Vagina (tissue), 2 donors: ENCODE measurements around the gene SH3BP5. TPM values are rescaled to one million over a fixed set of nuclear protein-coding genes. Genes with fewer than 3 reads are reported as not detected.
A peak's percentile ranks its signal among the peaks of the same experiment; 100 is the strongest.

Experiments used
- DNase-seq, 2 donors: peaks; one replicate each; pipeline ENCODE4 v3.0.0-alpha.2; 2017; ENCODE audit errors: extremely low spot score in 2 of 2
- H3K27ac ChIP-seq: fragments of 200-600 bp; sonication (generic); one replicate; pipeline ENCODE4 v1.5.1; 2019
- H3K27me3 ChIP-seq: fragments of 200-600 bp; sonication (generic); one replicate; pipeline ENCODE4 v1.5.1; 2019
- H3K36me3 ChIP-seq, 2 donors: fragments of 200-600 bp; sonication (generic); one replicate each; pipeline ENCODE4 v1.5.1; 2017 to 2019
- H3K4me1 ChIP-seq: fragments of 200-600 bp; sonication (generic); one replicate; pipeline ENCODE4 v1.5.1; 2019
- H3K4me3 ChIP-seq, 2 donors: fragments of 200-600 bp; sonication (generic); 1 replicate in 1 of 2; 2 replicates in 1 of 2; pipeline ENCODE4 v1.5.1; 2016 to 2019
- H3K9me3 ChIP-seq: fragments of 200-600 bp; sonication (generic); one replicate; pipeline ENCODE4 v1.5.1; 2019
- POLR2A ChIP-seq, 2 donors: fragments of 450-650 bp; IDR thresholded peaks; one replicate each; pipeline ENCODE4 v1.6.1; 2017; ENCODE audit warnings: antibody characterized with exemption in 2 of 2, mild to moderate bottlenecking in 2 of 2, moderate library complexity in 2 of 2
- POLR2AphosphoS5 ChIP-seq, 2 donors: sonication (generic); formaldehyde crosslinking; IDR thresholded peaks; one replicate each; pipeline ENCODE4 v1.9.0; 2017; ENCODE audit warnings: antibody characterized with exemption in 2 of 2, mild to moderate bottlenecking in 2 of 2, low read depth in 1 of 2; ENCODE audit not compliant: insufficient read depth in 1 of 2
- intact Hi-C: fragments of 100-400 bp; cut with DNase I; formaldehyde crosslinking; loops from one replicate; pipeline ENCODE4 v1.15.1; 2023
- total RNA-seq: library from RNA; depleted of rRNA; stranded (reverse); fragments of >200 nt; gene quantifications from one replicate; pipeline ENCODE4 v1.2.3, GENCODE V29; 2016
- TF ChIP-seq, protein P1 (sequence below), 3 experiments: fragments of 450-650 bp in 2 of 3; fragments of 200-600 bp in 1 of 3; sonication (generic) in 1 of 3; IDR thresholded peaks; one replicate each; pipeline ENCODE4 v1.5.1; 2017 to 2019; ENCODE audit warnings: antibody characterized with exemption in 3 of 3, mild to moderate bottlenecking in 2 of 3, moderate library complexity in 2 of 3

SH3BP5 gene
- total RNA-seq, 1 donor from 2014 or later, result 78.6 TPM

DNA sequence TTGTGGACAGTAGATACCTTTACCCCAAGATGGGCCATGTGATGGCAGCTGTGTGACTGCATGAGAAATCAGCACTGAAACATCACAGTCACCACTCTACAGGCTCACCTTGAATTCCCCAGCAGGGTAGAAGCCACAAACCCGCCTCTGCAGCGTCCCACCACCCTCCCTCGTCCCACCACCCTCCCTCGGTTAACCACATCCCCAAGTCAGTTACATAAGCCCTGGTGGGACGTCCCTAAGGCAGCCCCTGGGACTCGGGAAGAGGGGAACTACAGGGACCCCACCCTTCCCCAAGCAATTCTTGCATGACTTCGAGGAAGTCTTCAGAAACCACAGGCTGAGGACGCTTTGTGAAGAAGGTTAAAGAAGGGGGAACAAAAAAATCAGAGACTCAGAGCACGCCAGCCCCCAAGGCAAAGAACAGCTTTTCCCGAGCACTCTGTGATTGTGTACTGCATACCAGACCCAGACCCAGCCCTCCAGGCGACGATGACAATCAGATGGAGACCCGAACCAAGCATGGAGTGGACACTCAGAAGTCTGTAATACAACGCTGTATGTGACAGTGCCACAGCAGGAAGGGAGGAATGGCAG is 60.5 kb downstream of the SH3BP5 start:
- Histone ChIP-seq H3K4me1 (peaks cover 28% of the 10 kb centered on the region), H3K27me3 (no peaks in the 10 kb centered on the region), H3K36me3 (no peaks in the 10 kb centered on the region), H3K4me3 (no peak overlapping the region), H3K27ac (peak overlapping the region; percentile 56), H3K9me3 (no peaks in the 10 kb centered on the region)
- peak in 1 of 2 donors; percentile 38 for TF ChIP-seq POLR2AphosphoS5 (IDR thresholded peaks at IDR 0.05; ENCODE audit: insufficient read depth in 1 of 2, low read depth in 1 of 2)
- TF ChIP-seq, protein P1, sequence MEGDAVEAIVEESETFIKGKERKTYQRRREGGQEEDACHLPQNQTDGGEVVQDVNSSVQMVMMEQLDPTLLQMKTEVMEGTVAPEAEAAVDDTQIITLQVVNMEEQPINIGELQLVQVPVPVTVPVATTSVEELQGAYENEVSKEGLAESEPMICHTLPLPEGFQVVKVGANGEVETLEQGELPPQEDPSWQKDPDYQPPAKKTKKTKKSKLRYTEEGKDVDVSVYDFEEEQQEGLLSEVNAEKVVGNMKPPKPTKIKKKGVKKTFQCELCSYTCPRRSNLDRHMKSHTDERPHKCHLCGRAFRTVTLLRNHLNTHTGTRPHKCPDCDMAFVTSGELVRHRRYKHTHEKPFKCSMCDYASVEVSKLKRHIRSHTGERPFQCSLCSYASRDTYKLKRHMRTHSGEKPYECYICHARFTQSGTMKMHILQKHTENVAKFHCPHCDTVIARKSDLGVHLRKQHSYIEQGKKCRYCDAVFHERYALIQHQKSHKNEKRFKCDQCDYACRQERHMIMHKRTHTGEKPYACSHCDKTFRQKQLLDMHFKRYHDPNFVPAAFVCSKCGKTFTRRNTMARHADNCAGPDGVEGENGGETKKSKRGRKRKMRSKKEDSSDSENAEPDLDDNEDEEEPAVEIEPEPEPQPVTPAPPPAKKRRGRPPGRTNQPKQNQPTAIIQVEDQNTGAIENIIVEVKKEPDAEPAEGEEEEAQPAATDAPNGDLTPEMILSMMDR (IDR thresholded peaks at IDR 0.05), result no peak
- intact Hi-C loops, result no loop called here
- DNase-seq, result peak in 1 of 2 donors; percentile 87

DNA sequence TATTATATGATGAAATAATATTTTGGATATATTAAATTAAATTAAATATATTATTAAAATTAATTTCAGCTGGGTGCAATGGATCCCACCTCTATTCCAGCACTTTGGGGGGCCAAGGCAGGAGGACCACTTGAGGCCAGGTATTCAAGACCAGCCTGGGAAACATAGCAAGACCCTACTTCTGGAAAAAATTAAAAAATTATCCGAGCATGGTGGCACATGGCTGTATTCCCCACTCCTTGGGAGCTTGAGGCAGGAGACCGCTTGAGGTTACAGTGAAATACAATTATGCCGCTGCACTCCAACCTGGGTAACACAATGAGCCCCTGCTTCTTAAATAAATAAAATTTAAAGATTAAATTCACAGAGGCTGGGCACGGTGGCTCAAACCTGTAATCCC is 61.4 kb downstream of the SH3BP5 start:
- H3K4me1 ChIP-seq, result peaks cover 29% of the 10 kb centered on the region
- H3K27ac ChIP-seq, result no peak overlapping the region
- intact Hi-C loops, result no loop called here

DNA sequence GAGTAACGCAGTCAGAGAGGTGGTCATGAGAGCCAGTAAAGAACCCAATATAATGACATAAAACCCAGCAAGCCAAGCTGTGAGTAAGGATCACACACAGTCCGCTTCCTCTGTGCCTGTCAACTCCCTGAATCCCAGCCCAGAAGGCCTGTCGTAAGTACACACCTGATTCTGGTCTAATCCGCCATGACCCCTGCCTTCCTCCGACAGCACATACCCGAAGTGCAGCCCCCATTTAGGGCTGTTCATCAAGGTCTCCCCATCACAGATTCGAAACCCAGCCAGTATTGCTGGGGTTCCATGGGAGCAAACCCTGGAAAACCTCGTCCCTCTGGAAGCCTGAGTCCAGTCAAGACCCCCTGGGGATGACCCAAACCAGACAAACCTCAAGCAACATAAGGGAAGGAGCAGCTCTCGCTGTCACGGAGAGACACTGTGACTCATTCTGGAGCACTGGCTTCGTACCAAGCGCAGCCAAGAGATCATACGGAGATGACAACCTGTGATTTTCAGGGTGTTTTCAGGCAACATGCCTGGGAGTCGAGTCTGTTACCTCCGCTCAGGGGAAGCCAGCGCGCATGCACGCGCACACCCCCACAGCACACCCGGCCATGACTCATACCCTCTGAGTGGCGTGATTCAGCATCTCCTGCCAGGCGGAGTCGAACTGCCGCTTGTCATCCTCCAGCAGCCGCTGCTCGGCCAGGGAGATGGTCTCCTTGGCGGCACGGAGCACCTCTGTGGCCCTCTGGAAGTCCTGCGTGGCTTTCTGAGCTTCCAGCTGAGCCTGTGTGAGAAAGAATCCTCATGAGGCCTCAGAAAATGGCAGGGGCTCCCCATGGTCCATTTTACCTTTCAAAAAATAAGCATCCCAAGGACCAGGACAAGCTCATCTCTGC is 63.0 kb downstream of the SH3BP5 start:
- H3K9me3 ChIP-seq, result no peaks in the 10 kb centered on the region
- peak; percentile 96 to 97 for DNase-seq
- H3K36me3 ChIP-seq, result no peaks in the 10 kb centered on the region
- H3K27me3 ChIP-seq, result no peaks in the 10 kb centered on the region
- peak overlapping the region; percentile 81 for H3K27ac ChIP-seq
- intact Hi-C loops, result loop anchor here (2.0 kb wide), 2 partner anchors 61 to 109 kb away; no protein-coding TSS in a partner anchor
- H3K4me3 ChIP-seq, result peak overlapping the region in 1 of 2 donors; percentile 4
- TF ChIP-seq POLR2AphosphoS5 (IDR thresholded peaks at IDR 0.05; ENCODE audit: insufficient read depth in 1 of 2, low read depth in 1 of 2) (peak; percentile 94), POLR2A (IDR thresholded peaks at IDR 0.05) (peak in 1 of 2 donors; percentile 45)
- TF ChIP-seq, protein P1 (IDR thresholded peaks at IDR 0.05), result no peak
- peaks cover 46% of the 10 kb centered on the region for H3K4me1 ChIP-seq

More for the DNA sequence above, 61.4 kb downstream of the SH3BP5 start:
- no peak for TF ChIP-seq POLR2A (IDR thresholded peaks at IDR 0.05)
- TF ChIP-seq POLR2AphosphoS5 (IDR thresholded peaks at IDR 0.05; ENCODE audit: insufficient read depth in 1 of 2, low read depth in 1 of 2), result no peak
- TF ChIP-seq, protein P1 (IDR thresholded peaks at IDR 0.05), result no peak
- Histone ChIP-seq H3K27me3 (no peaks in the 10 kb centered on the region), H3K4me3 (no peak overlapping the region), H3K36me3 (no peaks in the 10 kb centered on the region), H3K9me3 (no peaks in the 10 kb centered on the region)
- DNase-seq, result peak; percentile 31 to 83

DNA sequence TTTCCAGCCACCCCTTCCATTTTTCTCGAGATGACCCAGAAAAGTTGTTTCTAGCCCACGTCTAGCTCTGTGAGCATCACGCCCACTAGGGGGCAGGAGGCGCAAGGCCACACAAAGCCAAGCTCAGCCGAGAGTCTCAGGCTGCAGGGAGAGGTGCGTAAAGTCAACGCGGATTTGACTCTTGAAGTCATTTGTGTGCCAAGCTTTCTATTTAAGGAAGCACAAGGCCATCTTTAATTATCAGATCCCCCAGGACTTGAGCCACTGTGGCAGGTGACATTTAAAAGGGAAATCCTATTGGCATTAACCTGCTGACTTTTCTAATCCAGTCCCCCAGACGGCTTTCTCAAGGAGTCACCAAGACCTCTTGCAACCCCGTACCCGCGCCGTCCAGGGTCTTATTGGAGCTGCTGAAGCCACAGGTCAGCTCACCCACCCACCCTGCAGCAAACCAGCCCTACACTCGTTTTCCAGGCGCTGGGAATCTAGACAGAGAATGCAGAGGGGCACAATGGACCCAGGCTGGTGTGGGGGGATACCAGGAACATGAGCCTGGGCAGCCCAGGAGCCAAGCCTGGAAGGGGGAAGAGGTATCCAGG is 64.3 kb downstream of the SH3BP5 start:
- H3K27ac ChIP-seq, result peak overlapping the region; percentile 81
- TF ChIP-seq, protein P1 (IDR thresholded peaks at IDR 0.05), result peak; percentile 83 to 95 (median 93)
- TF ChIP-seq POLR2AphosphoS5 (IDR thresholded peaks at IDR 0.05; ENCODE audit: insufficient read depth in 1 of 2, low read depth in 1 of 2) (peak; percentile 27 to 59), POLR2A (IDR thresholded peaks at IDR 0.05) (no peak)
- H3K4me1 ChIP-seq, result peaks cover 58% of the 10 kb centered on the region
- intact Hi-C loops, result loop anchor here (2.0 kb wide), 2 partner anchors 63 to 111 kb away; no protein-coding TSS in a partner anchor
- peak; percentile 90 to 93 for DNase-seq
- no peak overlapping the region for H3K4me3 ChIP-seq
- no peaks in the 10 kb centered on the region for H3K27me3 ChIP-seq
- no peaks in the 10 kb centered on the region for H3K36me3 ChIP-seq
- no peaks in the 10 kb centered on the region for H3K9me3 ChIP-seq
